Neural crest cell (in vitro differentiated cells): ENCODE results near the gene GYS2. TPM values are rescaled to one million over a fixed set of nuclear protein-coding genes. Genes with fewer than 3 reads are reported as not detected.

Experiments used
- DNase-seq: peaks from one replicate; pipeline ENCODE4 v3.0.0; 2021; ENCODE audit warnings: low read depth, mixed read lengths, low spot score
- H3K27ac Mint-ChIP-seq: one replicate; pipeline ENCODE4 v1.8.0; 2021; ENCODE audit warnings: mild to moderate bottlenecking, mixed read lengths; ENCODE audit not compliant: unreplicated experiment
- H3K27me3 Mint-ChIP-seq: 2 replicates; pipeline ENCODE4 v1.8.0; 2021; ENCODE audit warnings: low read depth, mild to moderate bottlenecking, mixed read lengths
- H3K36me3 Mint-ChIP-seq: 2 replicates; pipeline ENCODE4 v1.8.0; 2021; ENCODE audit warnings: low read depth, mild to moderate bottlenecking, mixed read lengths
- H3K4me1 Mint-ChIP-seq: 2 replicates; pipeline ENCODE4 v1.8.0; 2021; ENCODE audit warnings: mixed read lengths
- H3K4me3 Mint-ChIP-seq: one replicate; pipeline ENCODE4 v1.8.0; 2021; ENCODE audit warnings: mild to moderate bottlenecking, mixed read lengths
- H3K9me3 Mint-ChIP-seq: 2 replicates; pipeline ENCODE4 v1.8.0; 2021; ENCODE audit warnings: mixed read lengths
- total RNA-seq: library from RNA; stranded (reverse); gene quantifications from 2 replicates; pipeline ENCODE4 v1.2.1, GENCODE V29; 2021
- TF ChIP-seq, protein P1 (sequence below): fragments of 200-600 bp; sonication (generic); conservative IDR thresholded peaks from 2 replicates; pipeline ENCODE4 v1.5.0; 2021; ENCODE audit warnings: antibody characterized with exemption, mild to moderate bottlenecking

The GYS2 gene
- total RNA-seq, 1 donor from 2014 or later: not detected

DNA sequence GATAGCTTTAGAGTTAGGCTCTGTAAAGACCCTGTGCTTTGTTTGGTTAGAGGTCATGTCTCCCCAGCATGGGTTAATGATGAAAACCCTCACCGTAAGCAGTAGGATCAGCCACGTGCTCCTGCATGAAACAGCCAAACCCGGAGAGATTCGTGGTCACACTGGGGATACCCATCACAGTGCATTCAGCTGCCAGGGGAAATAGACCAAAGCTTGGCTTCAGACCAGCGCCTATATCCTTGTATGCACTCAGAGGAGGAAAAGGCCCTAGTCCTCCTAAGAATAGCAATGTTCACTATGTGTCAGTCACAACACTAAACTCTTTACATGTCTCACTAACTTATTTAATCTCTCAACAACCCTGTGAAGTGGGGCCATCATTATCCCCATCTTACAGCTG, 62.2 kb downstream of the GYS2 start:
- H3K36me3 Mint-ChIP-seq: no peaks in the 10 kb centered on the region
- DNase-seq: no peak
- H3K4me1 Mint-ChIP-seq: no peaks in the 10 kb centered on the region
- no peak overlapping the region for H3K27ac Mint-ChIP-seq
- no peaks in the 10 kb centered on the region for H3K27me3 Mint-ChIP-seq
- no peaks in the 10 kb centered on the region for H3K9me3 Mint-ChIP-seq
- TF ChIP-seq, protein P1, sequence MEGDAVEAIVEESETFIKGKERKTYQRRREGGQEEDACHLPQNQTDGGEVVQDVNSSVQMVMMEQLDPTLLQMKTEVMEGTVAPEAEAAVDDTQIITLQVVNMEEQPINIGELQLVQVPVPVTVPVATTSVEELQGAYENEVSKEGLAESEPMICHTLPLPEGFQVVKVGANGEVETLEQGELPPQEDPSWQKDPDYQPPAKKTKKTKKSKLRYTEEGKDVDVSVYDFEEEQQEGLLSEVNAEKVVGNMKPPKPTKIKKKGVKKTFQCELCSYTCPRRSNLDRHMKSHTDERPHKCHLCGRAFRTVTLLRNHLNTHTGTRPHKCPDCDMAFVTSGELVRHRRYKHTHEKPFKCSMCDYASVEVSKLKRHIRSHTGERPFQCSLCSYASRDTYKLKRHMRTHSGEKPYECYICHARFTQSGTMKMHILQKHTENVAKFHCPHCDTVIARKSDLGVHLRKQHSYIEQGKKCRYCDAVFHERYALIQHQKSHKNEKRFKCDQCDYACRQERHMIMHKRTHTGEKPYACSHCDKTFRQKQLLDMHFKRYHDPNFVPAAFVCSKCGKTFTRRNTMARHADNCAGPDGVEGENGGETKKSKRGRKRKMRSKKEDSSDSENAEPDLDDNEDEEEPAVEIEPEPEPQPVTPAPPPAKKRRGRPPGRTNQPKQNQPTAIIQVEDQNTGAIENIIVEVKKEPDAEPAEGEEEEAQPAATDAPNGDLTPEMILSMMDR: no peak
- no peak overlapping the region for H3K4me3 Mint-ChIP-seq

DNA sequence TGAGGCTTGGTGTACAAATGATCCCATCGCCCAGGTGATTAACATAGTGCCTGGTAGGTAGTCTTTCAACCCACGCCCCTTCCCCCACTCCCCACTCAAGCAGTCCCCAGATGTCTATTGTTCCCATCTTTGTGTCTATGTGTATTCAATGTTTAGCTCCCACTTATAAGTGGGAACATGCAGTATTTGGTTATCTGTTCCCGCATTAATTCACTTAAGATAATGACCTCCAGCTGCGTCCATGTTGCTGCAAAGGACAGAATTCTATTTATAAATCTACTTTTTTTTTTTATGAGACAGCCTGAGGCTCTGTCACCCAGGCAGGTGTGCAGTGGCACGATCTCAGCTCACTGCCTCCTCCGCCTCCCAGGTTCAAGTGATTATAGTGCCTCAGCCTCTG, 62.9 kb downstream of the GYS2 start:
- DNase-seq: no peak

DNA sequence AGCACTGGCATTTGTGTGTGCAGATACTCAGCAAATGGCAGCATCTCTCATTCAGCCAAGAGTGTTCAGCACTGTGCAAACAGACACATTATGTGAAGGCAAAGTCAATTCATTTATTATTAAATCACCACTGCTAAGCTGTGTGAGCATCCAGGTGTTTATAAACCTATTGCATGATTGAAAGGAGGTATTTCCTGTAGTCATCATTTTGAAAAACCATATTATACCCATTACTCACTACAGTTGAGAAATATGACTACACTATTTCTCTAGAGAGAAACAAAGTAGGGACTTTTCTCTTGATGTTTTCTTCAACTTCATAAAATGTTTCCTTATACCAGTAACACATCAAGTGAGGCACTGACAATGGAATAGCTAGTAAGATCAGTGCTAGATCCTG, 64.8 kb downstream of the GYS2 start:
- no peaks in the 10 kb centered on the region for H3K27me3 Mint-ChIP-seq
- no peaks in the 10 kb centered on the region for H3K36me3 Mint-ChIP-seq
- H3K9me3 Mint-ChIP-seq: no peaks in the 10 kb centered on the region
- DNase-seq: no peak
- H3K4me3 Mint-ChIP-seq: no peak overlapping the region
- TF ChIP-seq, protein P1: no peak
- no peak overlapping the region for H3K27ac Mint-ChIP-seq
- H3K4me1 Mint-ChIP-seq: no peaks in the 10 kb centered on the region

More for the DNA sequence above, 62.9 kb downstream of the GYS2 start:
- no peaks in the 10 kb centered on the region for H3K4me1 Mint-ChIP-seq
- H3K4me3 Mint-ChIP-seq: no peak overlapping the region
- TF ChIP-seq, protein P1: no peak
- no peaks in the 10 kb centered on the region for H3K27me3 Mint-ChIP-seq
- no peaks in the 10 kb centered on the region for H3K36me3 Mint-ChIP-seq
- no peak overlapping the region for H3K27ac Mint-ChIP-seq
- no peaks in the 10 kb centered on the region for H3K9me3 Mint-ChIP-seq

DNA sequence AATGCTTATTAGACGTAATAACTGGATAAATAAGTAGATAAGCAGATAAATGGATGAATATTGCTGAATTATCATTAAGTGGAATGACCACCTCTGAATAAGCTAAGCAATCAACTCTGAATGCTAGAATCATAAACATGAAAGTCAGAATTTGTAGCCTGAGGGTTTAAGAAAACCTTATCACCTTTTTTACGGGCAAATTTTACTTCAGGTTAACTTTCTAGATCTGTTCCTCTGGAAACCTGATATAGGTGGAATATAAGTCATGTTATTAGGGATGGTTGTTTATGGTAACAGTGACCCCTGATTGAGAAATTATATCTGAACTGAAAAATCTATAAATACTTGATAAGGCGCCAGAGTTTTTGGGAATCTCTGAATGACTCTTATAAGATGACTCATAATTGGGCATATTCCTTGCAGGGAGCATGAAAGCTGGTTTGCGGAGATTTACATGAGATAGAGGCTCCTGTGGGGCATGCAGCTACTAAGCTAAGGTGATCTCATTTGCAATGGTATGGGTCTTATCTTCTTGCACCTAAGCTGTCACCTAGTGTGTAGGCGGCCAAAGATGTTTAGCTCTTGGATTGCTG, 66.5 kb downstream of the GYS2 start:
- H3K4me3 Mint-ChIP-seq: no peak overlapping the region
- no peaks in the 10 kb centered on the region for H3K4me1 Mint-ChIP-seq
- no peaks in the 10 kb centered on the region for H3K36me3 Mint-ChIP-seq
- H3K27ac Mint-ChIP-seq: no peak overlapping the region
- TF ChIP-seq, protein P1: no peak
- no peak for DNase-seq
- H3K27me3 Mint-ChIP-seq: no peaks in the 10 kb centered on the region
- H3K9me3 Mint-ChIP-seq: no peaks in the 10 kb centered on the region

DNA sequence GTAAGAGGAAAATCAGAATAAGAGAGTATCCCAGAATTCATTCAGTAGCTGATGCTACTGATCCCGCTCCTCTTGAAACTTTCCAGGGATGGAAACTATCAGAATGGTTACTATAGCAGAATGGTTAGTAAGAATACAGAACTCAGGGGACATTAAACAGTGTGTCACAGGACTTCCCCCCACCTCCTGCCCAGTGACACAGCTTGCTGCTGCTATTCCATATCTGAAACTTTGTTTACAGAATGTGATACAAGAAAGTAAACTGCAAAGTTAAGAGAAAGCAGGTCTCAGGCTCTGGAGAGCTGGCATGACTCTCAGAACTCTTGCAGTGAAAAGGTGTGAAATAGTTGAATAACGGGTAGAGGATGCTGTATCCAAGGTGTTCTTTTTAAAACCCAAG, 75.2 kb downstream of the GYS2 start:
- Mint-ChIP-seq H3K9me3 (peaks cover 3% of the 10 kb centered on the region), H3K36me3 (no peaks in the 10 kb centered on the region), H3K27ac (no peak overlapping the region), H3K4me3 (no peak overlapping the region), H3K4me1 (peaks cover 8% of the 10 kb centered on the region), H3K27me3 (peaks cover 61% of the 10 kb centered on the region)
- DNase-seq: no peak
- TF ChIP-seq, protein P1: no peak
